OCI-LY1 (cell line): ENCODE measurements around the gene ZFP3.
"Not testable (repeated sequence)": the region's sequence is repeated elsewhere in the genome, so short reads cannot be mapped to it uniquely, and the experiment has no call there.

Experiments
- H2AFZ ChIP-seq: fragments of 200-600 bp; sonication (generic), shearing (Covaris generic); 2 replicates; pipeline ENCODE4 v1.6.0; 2014; ENCODE audit warnings: antibody characterized with exemption, mild to moderate bottlenecking, low read length
- H3F3A ChIP-seq: fragments of 200-600 bp; sonication (generic), shearing (Covaris generic); 2 replicates; pipeline ENCODE4 v1.6.0; 2014; ENCODE audit warnings: mild to moderate bottlenecking, antibody characterized with exemption, low read length, moderate library complexity; ENCODE audit not compliant: insufficient read depth
- H3K27ac ChIP-seq: fragments of 200-600 bp; sonication (generic); 2 replicates; pipeline ENCODE4 v1.5.1; 2014; ENCODE audit warnings: low read length, mixed run types, mild to moderate bottlenecking, low read depth; ENCODE audit not compliant: poor library complexity, severe bottlenecking
- H3K27me3 ChIP-seq: fragments of 200-600 bp; sonication (generic); 2 replicates; pipeline ENCODE4 v1.6.0; 2014; ENCODE audit warnings: antibody characterized with exemption, mild to moderate bottlenecking, low read length, moderate library complexity; ENCODE audit not compliant: insufficient read depth
- H3K36me3 ChIP-seq: fragments of 200-600 bp; sonication (generic); 2 replicates; pipeline ENCODE4 v1.6.1; 2014; ENCODE audit warnings: mild to moderate bottlenecking, antibody characterized with exemption, low read length, moderate library complexity, mixed read lengths; ENCODE audit not compliant: insufficient read depth
- H3K4me1 ChIP-seq: fragments of 200-600 bp; sonication (generic); 2 replicates; pipeline ENCODE4 v1.5.1; 2014; ENCODE audit warnings: mild to moderate bottlenecking, low read length, moderate library complexity; ENCODE audit not compliant: insufficient read depth, severe bottlenecking
- H3K4me2 ChIP-seq: fragments of 200-600 bp; sonication (generic), shearing (Covaris generic); 2 replicates; pipeline ENCODE4 v1.6.1; 2014; ENCODE audit warnings: low read length
- H3K4me3 ChIP-seq: fragments of 200-600 bp; sonication (generic); 2 replicates; pipeline ENCODE4 v1.5.1; 2014; ENCODE audit warnings: low read length, low read depth, mild to moderate bottlenecking, mixed read lengths; ENCODE audit not compliant: poor library complexity, severe bottlenecking
- H3K79me2 ChIP-seq: fragments of 200-600 bp; shearing (Covaris generic); 2 replicates; pipeline ENCODE4 v1.6.1; 2016; ENCODE audit warnings: mixed run types, low read length, mixed read lengths; ENCODE audit not compliant: insufficient read depth
- H3K9ac ChIP-seq: fragments of 200-600 bp; sonication (generic), shearing (Covaris generic); 2 replicates; pipeline ENCODE4 v1.6.1; 2014; ENCODE audit warnings: mild to moderate bottlenecking, low read length, mixed read lengths
- H3K9me2 ChIP-seq: fragments of 200-600 bp; sonication (generic), shearing (Covaris generic); 2 replicates; pipeline ENCODE4 v1.6.1; 2014; ENCODE audit warnings: low read depth, mild to moderate bottlenecking, low read length, mixed read lengths
- H3K9me3 ChIP-seq: fragments of 200-600 bp; shearing (Covaris generic); 2 replicates; pipeline ENCODE4 v1.6.1; 2014; ENCODE audit warnings: low read length, mixed read lengths
- H4K20me1 ChIP-seq: fragments of 200-600 bp; sonication (generic), shearing (Covaris generic); 2 replicates; pipeline ENCODE4 v1.6.0; 2016; ENCODE audit warnings: mild to moderate bottlenecking, low read length; ENCODE audit not compliant: insufficient read depth
- CTCF ChIP-seq: fragments of 200-600 bp; sonication (generic), shearing (Covaris generic); IDR thresholded peaks from 2 replicates; pipeline ENCODE4 v1.5.1; 2017; ENCODE audit warnings: mild to moderate bottlenecking, antibody characterized with exemption, low read length, moderate library complexity, mixed read lengths
- EZH2 ChIP-seq: fragments of 200-600 bp; sonication (generic), shearing (Covaris generic); IDR thresholded peaks from 2 replicates; pipeline ENCODE4 v1.8.0; 2017; ENCODE audit warnings: borderline replicate concordance, mixed run types, mild to moderate bottlenecking, antibody characterized with exemption, low read length, moderate library complexity, mixed read lengths

ZFP3 gene

GRCh38 chr17:5131146-5131715, 53.0 kb downstream of the ZFP3 start:
- Histone ChIP-seq H3K4me1 (no peaks in the 10 kb centered on the region), H4K20me1 (no peaks in the 10 kb centered on the region), H3F3A (no peaks in the 10 kb centered on the region), H3K4me2 (no peak overlapping the region), H3K9me3 (no peaks in the 10 kb centered on the region), H3K4me3 (no peak overlapping the region), H3K9me2 (no peaks in the 10 kb centered on the region), H3K27ac (no peak overlapping the region), H3K27me3 (0 out of 2 replicates have a peak, but pooled peaks cover 3% of the 10 kb centered on the region), H3K9ac (no peak overlapping the region), H3K36me3 (no peaks in the 10 kb centered on the region), H2AFZ (no peak overlapping the region), H3K79me2 (no peaks in the 10 kb centered on the region)
- no peak for TF ChIP-seq EZH2
- no peak for TF ChIP-seq CTCF

- not testable (repeated sequence) for H3K9ac ChIP-seq, H4K20me1 ChIP-seq, H3K4me1 ChIP-seq, H3K27me3 ChIP-seq, H3K36me3 ChIP-seq, H3K9me2 ChIP-seq, H3K4me2 ChIP-seq, H3F3A ChIP-seq, H3K79me2 ChIP-seq, H3K9me3 ChIP-seq, H3K27ac ChIP-seq, H3K4me3 ChIP-seq, H2AFZ ChIP-seq
Measured at GRCh38 chr17:5131799-5132502, 53.7 kb downstream of the ZFP3 start.

- H4K20me1 ChIP-seq, H3K27me3 ChIP-seq, H3K9ac ChIP-seq, H3K79me2 ChIP-seq, H3K27ac ChIP-seq, H3K4me1 ChIP-seq, H3F3A ChIP-seq, H3K4me2 ChIP-seq, H3K4me3 ChIP-seq, H2AFZ ChIP-seq, H3K36me3 ChIP-seq, H3K9me2 ChIP-seq, H3K9me3 ChIP-seq: not testable (repeated sequence)
Measured at GRCh38 chr17:5132503-5133225, 54.4 kb downstream of the ZFP3 start.

GRCh38 chr17:5133311-5133710, 55.0 kb downstream of the ZFP3 start:
- TF ChIP-seq CTCF, result no peak
- TF ChIP-seq EZH2, result no peak
- Histone ChIP-seq H3K27me3 (0 out of 2 replicates have a peak, but pooled peaks cover 3% of the 10 kb centered on the region), H4K20me1 (no peaks in the 10 kb centered on the region), H3K4me1 (no peaks in the 10 kb centered on the region), H2AFZ (no peak overlapping the region), H3K36me3 (no peaks in the 10 kb centered on the region), H3K4me2 (no peak overlapping the region), H3K79me2 (no peaks in the 10 kb centered on the region), H3K4me3 (no peak overlapping the region), H3K9me3 (no peaks in the 10 kb centered on the region), H3F3A (no peaks in the 10 kb centered on the region), H3K9me2 (no peaks in the 10 kb centered on the region), H3K27ac (no peak overlapping the region), H3K9ac (no peak overlapping the region)

GRCh38 chr17:5133961-5134360, 55.7 kb downstream of the ZFP3 start:
- not testable (repeated sequence) for H3K27ac ChIP-seq, H3K4me3 ChIP-seq, H2AFZ ChIP-seq, H3K9ac ChIP-seq, H3K4me1 ChIP-seq, H3F3A ChIP-seq, H3K36me3 ChIP-seq, H3K9me3 ChIP-seq, H3K4me2 ChIP-seq, H3K27me3 ChIP-seq, H3K79me2 ChIP-seq, H3K9me2 ChIP-seq, H4K20me1 ChIP-seq

- H3K27me3 ChIP-seq, H2AFZ ChIP-seq, H3K27ac ChIP-seq, H3K9me2 ChIP-seq, H4K20me1 ChIP-seq, H3K36me3 ChIP-seq, H3K79me2 ChIP-seq, H3K9ac ChIP-seq, H3K4me2 ChIP-seq, H3K4me1 ChIP-seq, H3K9me3 ChIP-seq, H3F3A ChIP-seq, H3K4me3 ChIP-seq: not testable (repeated sequence)
Measured at GRCh38 chr17:5134571-5134970, 56.3 kb downstream of the ZFP3 start.
